Upper lobe of left lung (tissue), 4 donors: ENCODE results near the gene BRI3BP.

Experiments
- CTCF ChIP-seq, 6 experiments: fragments of 450-650 bp in 4 of 6; fragments of 200-600 bp in 2 of 6; sonication (generic) in 2 of 6; IDR thresholded peaks; one replicate each; pipeline ENCODE4 v1.5.1; 2016 to 2019; ENCODE audit warnings: antibody characterized with exemption in 6 of 6
- EP300 ChIP-seq, 4 donors: sonication (generic); formaldehyde crosslinking; IDR thresholded peaks; one replicate each; pipeline ENCODE4 v1.5.1; 2017; ENCODE audit warnings: antibody characterized with exemption in 4 of 4, control low read depth in 2 of 4
- POLR2A ChIP-seq, 4 donors: fragments of 450-650 bp; IDR thresholded peaks; one replicate each; pipeline ENCODE4 v1.5.1; 2016 to 2017; ENCODE audit warnings: antibody characterized with exemption in 4 of 4, mild to moderate bottlenecking in 2 of 4
- POLR2AphosphoS5 ChIP-seq, 2 donors: sonication (generic); formaldehyde crosslinking; IDR thresholded peaks; one replicate each; pipeline ENCODE4 v1.5.1; 2017; ENCODE audit warnings: antibody characterized with exemption in 2 of 2

GRCh38 chr12:124975276-124975675 lies 18.2 kb upstream of the BRI3BP start:
- TF ChIP-seq POLR2AphosphoS5 (IDR thresholded peaks at IDR 0.05) (no peak), POLR2A (IDR thresholded peaks at IDR 0.05) (no peak), CTCF (IDR thresholded peaks at IDR 0.05) (no peak), EP300 (IDR thresholded peaks at IDR 0.05) (no peak)
